Measurements from ENCODE around the gene DMBT1.

DMBT1 gene

GRCh38 chr10:122515588-122516231 is 44.8 kb upstream of the DMBT1 start:
- Histone ChIP-seq H3K36me3 (replicated peaks; ENCODE audit: low read depth, low read length) (no peaks in the 10 kb centered on the region), H3K27me3 (ENCODE audit: low read depth, low read length) (no peaks in the 10 kb centered on the region), H3K27ac (ENCODE audit: low read length) (no peak overlapping the region), H3K79me2 (ENCODE audit: low read length) (no peaks in the 10 kb centered on the region), H3K9ac (ENCODE audit: low read length) (no peak overlapping the region), H3K4me2 (ENCODE audit: low read length) (no peak overlapping the region), H3K4me3 (ENCODE audit: low read length) (no peak overlapping the region), H3K9me3 (ENCODE audit: insufficient read depth, low read length) (no peaks in the 10 kb centered on the region), H4K20me1 (ENCODE audit: insufficient read depth, low read length) (no peaks in the 10 kb centered on the region), H2AFZ (ENCODE audit: low read depth, low read length) (no peak overlapping the region), H3K4me1 (ENCODE audit: low read length) (no peaks in the 10 kb centered on the region)
- TF ChIP-seq CTCF (IDR thresholded peaks at IDR 0.05; ENCODE audit: low read depth, low read length) (no peak), EZH2phosphoT487 (IDR thresholded peaks at IDR 0.05; ENCODE audit: low read depth) (no peak)

GRCh38 chr10:122516734-122517133 is 43.8 kb upstream of the DMBT1 start:
- H3K9me3 ChIP-seq (ENCODE audit: insufficient read depth, low read length) = no peaks in the 10 kb centered on the region

GRCh38 chr10:122519144-122519543 is 41.4 kb upstream of the DMBT1 start:
- Histone ChIP-seq H3K4me3 (ENCODE audit: low read length) (no peak overlapping the region), H3K9ac (ENCODE audit: low read length) (no peak overlapping the region), H3K36me3 (replicated peaks; ENCODE audit: low read depth, low read length) (no peaks in the 10 kb centered on the region), H3K27ac (ENCODE audit: low read length) (no peak overlapping the region), H2AFZ (ENCODE audit: low read depth, low read length) (no peak overlapping the region), H4K20me1 (ENCODE audit: insufficient read depth, low read length) (no peaks in the 10 kb centered on the region), H3K4me2 (ENCODE audit: low read length) (no peak overlapping the region), H3K4me1 (ENCODE audit: low read length) (no peaks in the 10 kb centered on the region), H3K27me3 (ENCODE audit: low read depth, low read length) (no peaks in the 10 kb centered on the region), H3K9me3 (ENCODE audit: insufficient read depth, low read length) (no peaks in the 10 kb centered on the region), H3K79me2 (ENCODE audit: low read length) (no peaks in the 10 kb centered on the region)
- TF ChIP-seq CTCF (IDR thresholded peaks at IDR 0.05; ENCODE audit: low read depth, low read length) (no peak), EZH2phosphoT487 (IDR thresholded peaks at IDR 0.05; ENCODE audit: low read depth) (no peak)

More at GRCh38 chr10:122516734-122517133, 43.8 kb upstream of the DMBT1 start:
- Histone ChIP-seq H3K36me3 (replicated peaks; ENCODE audit: low read depth, low read length) (no peaks in the 10 kb centered on the region), H3K4me1 (ENCODE audit: low read length) (no peaks in the 10 kb centered on the region), H3K9ac (ENCODE audit: low read length) (no peak overlapping the region), H3K27me3 (ENCODE audit: low read depth, low read length) (no peaks in the 10 kb centered on the region), H3K79me2 (ENCODE audit: low read length) (no peaks in the 10 kb centered on the region), H2AFZ (ENCODE audit: low read depth, low read length) (no peak overlapping the region), H4K20me1 (ENCODE audit: insufficient read depth, low read length) (no peaks in the 10 kb centered on the region), H3K4me3 (ENCODE audit: low read length) (no peak overlapping the region), H3K4me2 (ENCODE audit: low read length) (no peak overlapping the region), H3K27ac (ENCODE audit: low read length) (no peak overlapping the region)
- TF ChIP-seq CTCF (IDR thresholded peaks at IDR 0.05; ENCODE audit: low read depth, low read length) = no peak
- TF ChIP-seq EZH2phosphoT487 (IDR thresholded peaks at IDR 0.05; ENCODE audit: low read depth) = no peak

- TF ChIP-seq EZH2phosphoT487 (IDR thresholded peaks at IDR 0.05; ENCODE audit: low read depth) = no peak
- TF ChIP-seq CTCF (IDR thresholded peaks at IDR 0.05; ENCODE audit: low read depth, low read length) = no peak
- Histone ChIP-seq H3K4me2 (ENCODE audit: low read length) (no peak overlapping the region), H4K20me1 (ENCODE audit: insufficient read depth, low read length) (no peaks in the 10 kb centered on the region), H2AFZ (ENCODE audit: low read depth, low read length) (no peak overlapping the region), H3K79me2 (ENCODE audit: low read length) (no peaks in the 10 kb centered on the region), H3K4me3 (ENCODE audit: low read length) (no peak overlapping the region), H3K9me3 (ENCODE audit: insufficient read depth, low read length) (no peaks in the 10 kb centered on the region), H3K27me3 (ENCODE audit: low read depth, low read length) (no peaks in the 10 kb centered on the region), H3K4me1 (ENCODE audit: low read length) (no peaks in the 10 kb centered on the region), H3K27ac (ENCODE audit: low read length) (no peak overlapping the region), H3K36me3 (replicated peaks; ENCODE audit: low read depth, low read length) (no peaks in the 10 kb centered on the region), H3K9ac (ENCODE audit: low read length) (no peak overlapping the region)
Observed at GRCh38 chr10:122519873-122520272, 40.7 kb upstream of the DMBT1 start.

Measured in OCI-LY3 (cell line).